CD14-positive monocyte (primary cell): Measurements from ENCODE around the gene MRPL24. TPM values are rescaled to one million over a fixed set of nuclear protein-coding genes. Genes with fewer than 3 reads are reported as not detected.

Experiments
- DNase-seq, 3 donors: peaks; one replicate each; pipeline ENCODE4 v3.0.0-alpha.2; 2011 to 2022
- H2AFZ ChIP-seq: 2 replicates; pipeline ENCODE4 v1.6.0; 2012; ENCODE audit warnings: mild to moderate bottlenecking, low read depth, low read length, inconsistent platforms; ENCODE audit not compliant: insufficient read depth, poor library complexity, severe bottlenecking
- H3K27ac ChIP-seq, 2 donors: 1 replicate in 1 of 2; 2 replicates in 1 of 2; pipeline ENCODE4 v1.5.1; 2012 to 2013; ENCODE audit warnings: low read length in 2 of 2, control low read depth in 1 of 2, inconsistent platforms in 1 of 2, low read depth in 1 of 2, mild to moderate bottlenecking in 1 of 2
- H3K27me3 ChIP-seq, 2 donors: one replicate each; pipeline versions ENCODE4 v1.6.0 to v1.6.1; 2011 to 2013; ENCODE audit warnings: low read length in 2 of 2; ENCODE audit not compliant: control insufficient read depth in 2 of 2, insufficient read depth in 2 of 2
- H3K36me3 ChIP-seq, 2 donors: replicated peaks in 1 of 2; 1 replicate in 1 of 2; 2 replicates in 1 of 2; pipeline versions ENCODE4 v1.5.1 to v1.6.1; 2012 to 2013; ENCODE audit warnings: low read length in 2 of 2, control low read depth in 1 of 2, inconsistent platforms in 1 of 2, mild to moderate bottlenecking in 1 of 2; ENCODE audit not compliant: insufficient read depth in 2 of 2, control insufficient read depth in 1 of 2
- H3K4me1 ChIP-seq, 2 donors: 1 replicate in 1 of 2; 2 replicates in 1 of 2; pipeline versions ENCODE4 v1.5.1 to v1.6.1; 2012 to 2013; ENCODE audit warnings: low read length in 2 of 2, control low read depth in 1 of 2, inconsistent platforms in 1 of 2, mild to moderate bottlenecking in 1 of 2, moderate library complexity in 1 of 2; ENCODE audit not compliant: insufficient read depth in 2 of 2, control insufficient read depth in 1 of 2
- H3K4me2 ChIP-seq: replicated peaks from 2 replicates; pipeline ENCODE3; 2012; ENCODE audit warnings: low read length, moderate library complexity, mild to moderate bottlenecking; ENCODE audit not compliant: poor library complexity, severe bottlenecking; ENCODE audit errors: extremely low read depth
- H3K4me3 ChIP-seq, 3 experiments: fragments of 200-600 bp in 1 of 3; sonication (generic) in 1 of 3; replicated peaks in 1 of 3; 1 replicate in 2 of 3; 2 replicates in 1 of 3; pipeline ENCODE4 v1.5.1; 2011 to 2013; ENCODE audit warnings: low read length in 3 of 3, mild to moderate bottlenecking in 3 of 3, control low read depth in 2 of 3, low read depth in 2 of 3, inconsistent platforms in 1 of 3, moderate library complexity in 1 of 3
- H3K79me2 ChIP-seq: 2 replicates; pipeline ENCODE4 v1.6.0; 2012; ENCODE audit warnings: mild to moderate bottlenecking, control low read depth, inconsistent platforms, low read length, moderate library complexity; ENCODE audit not compliant: insufficient read depth
- H3K9ac ChIP-seq: 2 replicates; pipeline ENCODE4 v1.6.0; 2017; ENCODE audit warnings: low read length, mild to moderate bottlenecking; ENCODE audit not compliant: insufficient read depth, poor library complexity, severe bottlenecking
- H3K9me3 ChIP-seq, 2 donors: replicated peaks in 1 of 2; 1 replicate in 1 of 2; 2 replicates in 1 of 2; pipeline versions ENCODE4 v1.5.1 to v1.6.1; 2012 to 2013; ENCODE audit warnings: low read length in 2 of 2, control low read depth in 1 of 2; ENCODE audit not compliant: control insufficient read depth in 1 of 2, insufficient read depth in 1 of 2
- H4K20me1 ChIP-seq: 2 replicates; pipeline ENCODE4 v1.6.0; 2012; ENCODE audit warnings: mild to moderate bottlenecking, low read length, control low read depth, moderate library complexity; ENCODE audit not compliant: insufficient read depth
- H3K27ac Mint-ChIP-seq, 7 donors: one replicate each; pipeline ENCODE4 v1.8.0; 2020; ENCODE audit warnings: mild to moderate bottlenecking in 7 of 7, mixed read lengths in 7 of 7, moderate library complexity in 6 of 7, inconsistent platforms in 2 of 7
- H3K27me3 Mint-ChIP-seq, 3 donors: one replicate each; pipeline ENCODE4 v1.8.0; 2021 to 2022; ENCODE audit warnings: low read depth in 3 of 3, mild to moderate bottlenecking in 3 of 3, mixed read lengths in 3 of 3, moderate library complexity in 3 of 3, inconsistent platforms in 1 of 3
- H3K36me3 Mint-ChIP-seq, 2 donors: one replicate each; pipeline ENCODE4 v1.8.0; 2020; ENCODE audit warnings: mixed read lengths in 2 of 2, inconsistent platforms in 1 of 2, mild to moderate bottlenecking in 1 of 2
- H3K4me1 Mint-ChIP-seq: one replicate; pipeline ENCODE4 v1.8.0; 2020; ENCODE audit warnings: mild to moderate bottlenecking, mixed read lengths
- H3K4me3 Mint-ChIP-seq, 2 donors: one replicate each; pipeline ENCODE4 v1.8.0; 2020; ENCODE audit warnings: mild to moderate bottlenecking in 2 of 2, mixed read lengths in 2 of 2, moderate library complexity in 1 of 2
- H3K9me3 Mint-ChIP-seq, 7 donors: one replicate each; pipeline ENCODE4 v1.8.0; 2020 to 2022; ENCODE audit warnings: mixed read lengths in 7 of 7, mild to moderate bottlenecking in 6 of 7, moderate library complexity in 6 of 7, inconsistent platforms in 2 of 7
- WGBS: methylation state at CpG from one replicate; pipeline ENCODE4 v1.1.5; 2013; ENCODE audit warnings: missing lambda C conversion rate; ENCODE audit not compliant: insufficient coverage; 5-methylcytosine and 5-hydroxymethylcytosine counted together
- intact Hi-C, 2 donors: fragments of 100-400 bp; cut with micrococcal nuclease; formaldehyde crosslinking; loops; one replicate each; pipeline versions ENCODE4 v1.15.0 to v1.15.1; 2023
- polyA plus RNA-seq, 3 donors: library from polyadenylated mRNA; depleted of rRNA in 1 of 3; unstranded in 2 of 3; stranded (reverse) in 1 of 3; fragments of 300-500 nt in 2 of 3; fragments of >200 nt in 1 of 3; fragmentation: Illumina TruSeq in 2 of 3; gene quantifications; 1 replicate in 2 of 3; 2 replicates in 1 of 3; pipeline ENCODE4 v1.2.3, GENCODE V29; 2012 to 2021
- TF ChIP-seq, protein P1 (sequence below): fragments of 200-600 bp; IDR thresholded peaks from one replicate; pipeline ENCODE4 v1.8.0; 2022; ENCODE audit warnings: antibody characterized with exemption, mild to moderate bottlenecking

MRPL24 gene
- polyA plus RNA-seq, 3 donors = 28.7 to 47.0 (median 38.4) TPM

DNA sequence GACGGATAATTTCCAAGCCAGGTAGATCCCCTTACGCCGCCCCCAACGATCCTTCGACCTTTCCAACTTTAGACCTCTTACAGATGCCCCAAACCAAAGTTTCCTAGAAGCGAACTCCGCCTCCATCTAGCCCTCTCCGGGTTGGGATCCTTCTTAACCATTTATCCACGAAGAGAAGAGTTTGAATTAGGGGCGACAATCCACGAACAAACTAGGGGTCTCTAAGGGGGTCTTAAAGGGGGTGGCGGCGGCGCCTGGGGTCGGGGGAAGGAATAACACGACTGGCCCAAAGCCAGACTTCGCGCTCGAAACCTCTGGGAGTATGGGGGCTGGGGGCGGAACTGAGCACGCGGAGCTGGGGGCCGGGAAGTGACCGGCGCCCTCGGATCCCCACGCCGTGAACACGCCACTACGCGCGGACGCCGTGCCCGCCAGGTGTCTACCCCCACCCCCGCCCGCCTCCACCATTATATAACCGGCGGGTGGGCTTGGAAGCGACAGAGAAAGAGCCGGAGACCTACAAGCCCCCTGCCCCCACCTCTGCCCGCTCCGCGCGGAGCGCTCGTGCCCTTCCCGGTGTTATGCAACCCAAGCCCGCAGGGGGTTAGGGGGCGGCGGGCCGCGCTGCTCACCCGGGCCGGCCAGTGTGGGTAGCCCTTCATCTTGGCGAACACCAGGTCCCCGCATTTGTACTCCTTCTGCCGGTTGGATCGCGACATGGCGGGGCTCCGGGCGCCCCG, 10.0 kb upstream of the MRPL24 start:
- Histone ChIP-seq H4K20me1 (peaks cover 33% of the 10 kb centered on the region), H2AFZ (peak overlapping the region; percentile 69), H3K4me2 (peak overlapping the region; percentile 91), H3K79me2 (peaks cover 94% of the 10 kb centered on the region), H3K4me1 (peaks cover 61 to 74% of the 10 kb centered on the region in 2 donors), H3K9me3 (no peaks in the 10 kb centered on the region), H3K27ac (peak overlapping the region; percentile 89 to 91), H3K4me3 (peak overlapping the region; percentile 75 to 96 (median 84)), H3K27me3 (no peaks in the 10 kb centered on the region), H3K36me3 (no peaks in the 10 kb centered on the region), H3K9ac (peak overlapping the region; percentile 80)
- Mint-ChIP-seq H3K36me3 (peaks cover 1% of the 10 kb centered on the region in 2 donors), H3K4me1 (peaks cover 75% of the 10 kb centered on the region), H3K27me3 (peaks cover 0 to 2% (median 0%) of the 10 kb centered on the region in 3 donors), H3K9me3 (peaks cover 0 to 3% (median 0%) of the 10 kb centered on the region in 7 donors), H3K27ac (peak overlapping the region; percentile 87 to 98 (median 94)), H3K4me3 (peak overlapping the region; percentile 88 to 97)
- under 1% methylated on average over 35 of the region's 64 CpGs for WGBS
- intact Hi-C loops = loop anchor here (1.0 to 2.0 kb wide), 2 partner anchors 11 to 16 kb away; partner anchors contain the start of gene PRCC (in 2 of the 2)
- peak in 1 of 3 donors; percentile 47 for DNase-seq
- TF ChIP-seq, protein P1, sequence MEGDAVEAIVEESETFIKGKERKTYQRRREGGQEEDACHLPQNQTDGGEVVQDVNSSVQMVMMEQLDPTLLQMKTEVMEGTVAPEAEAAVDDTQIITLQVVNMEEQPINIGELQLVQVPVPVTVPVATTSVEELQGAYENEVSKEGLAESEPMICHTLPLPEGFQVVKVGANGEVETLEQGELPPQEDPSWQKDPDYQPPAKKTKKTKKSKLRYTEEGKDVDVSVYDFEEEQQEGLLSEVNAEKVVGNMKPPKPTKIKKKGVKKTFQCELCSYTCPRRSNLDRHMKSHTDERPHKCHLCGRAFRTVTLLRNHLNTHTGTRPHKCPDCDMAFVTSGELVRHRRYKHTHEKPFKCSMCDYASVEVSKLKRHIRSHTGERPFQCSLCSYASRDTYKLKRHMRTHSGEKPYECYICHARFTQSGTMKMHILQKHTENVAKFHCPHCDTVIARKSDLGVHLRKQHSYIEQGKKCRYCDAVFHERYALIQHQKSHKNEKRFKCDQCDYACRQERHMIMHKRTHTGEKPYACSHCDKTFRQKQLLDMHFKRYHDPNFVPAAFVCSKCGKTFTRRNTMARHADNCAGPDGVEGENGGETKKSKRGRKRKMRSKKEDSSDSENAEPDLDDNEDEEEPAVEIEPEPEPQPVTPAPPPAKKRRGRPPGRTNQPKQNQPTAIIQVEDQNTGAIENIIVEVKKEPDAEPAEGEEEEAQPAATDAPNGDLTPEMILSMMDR = no peak

- H3K9ac ChIP-seq = peak overlapping the region; percentile 80
- TF ChIP-seq, protein P1 = no peak
- peak overlapping the region; percentile 75 to 96 (median 84) for H3K4me3 ChIP-seq
- H3K27me3 ChIP-seq = no peaks in the 10 kb centered on the region
- no peaks in the 10 kb centered on the region for H3K9me3 ChIP-seq
- Mint-ChIP-seq H3K36me3 (peaks cover 8% of the 10 kb centered on the region in 2 donors), H3K9me3 (peaks cover 0 to 2% (median 0%) of the 10 kb centered on the region in 7 donors), H3K4me1 (peaks cover 79% of the 10 kb centered on the region), H3K4me3 (peak overlapping the region; percentile 88 to 97), H3K27ac (peak overlapping the region; percentile 87 to 98 (median 94)), H3K27me3 (peaks cover 0 to 2% (median 0%) of the 10 kb centered on the region in 3 donors)
- H3K79me2 ChIP-seq = peaks cover 97% of the 10 kb centered on the region
- 0% methylated on average over 1 of the region's 5 CpGs for WGBS
- peaks cover 67 to 80% of the 10 kb centered on the region in 2 donors for H3K4me1 ChIP-seq
- intact Hi-C loops = loop anchor here (2.0 kb wide), 1 partner anchor 17 kb away; the partner anchor contains the start of gene PRCC (in 2 of the 2)
- H3K4me2 ChIP-seq = peak overlapping the region; percentile 91
- peaks cover 39% of the 10 kb centered on the region for H4K20me1 ChIP-seq
- peaks cover under 1 to 3% of the 10 kb centered on the region in 2 donors for H3K36me3 ChIP-seq
- DNase-seq = peak in 2 of 3 donors; percentile 48 to 70
- peak overlapping the region; percentile 69 for H2AFZ ChIP-seq
- H3K27ac ChIP-seq = peak overlapping the region; percentile 89 to 91
These were observed 9.3 kb upstream of the MRPL24 start for GRCh38 chr1:156750191-156750672.
